ENCODE results near the gene BID.
A peak's percentile ranks its signal among the peaks of the same experiment; 100 is the strongest.

The BID gene

DNA sequence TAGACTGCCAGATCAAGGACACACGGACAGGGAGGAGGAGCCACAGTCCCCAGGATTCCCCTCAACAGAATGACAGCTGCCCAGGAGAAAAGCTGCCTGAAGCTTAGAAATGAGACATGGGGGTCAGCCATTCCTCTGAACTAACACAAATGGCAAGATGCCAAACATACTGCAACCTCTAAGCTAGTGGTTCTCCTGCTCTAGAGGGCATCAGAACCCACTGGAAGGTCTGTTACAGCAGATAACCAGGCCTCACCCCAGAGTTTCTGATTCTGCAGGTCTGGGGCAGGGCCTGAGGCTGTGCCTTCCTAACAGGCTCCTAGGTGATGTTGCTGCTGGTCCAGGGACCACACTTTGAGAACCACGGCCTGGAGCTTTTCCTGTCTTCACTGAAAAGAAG, 28.6 kb upstream of the BID start:
- DNase-seq = no peak

DNA sequence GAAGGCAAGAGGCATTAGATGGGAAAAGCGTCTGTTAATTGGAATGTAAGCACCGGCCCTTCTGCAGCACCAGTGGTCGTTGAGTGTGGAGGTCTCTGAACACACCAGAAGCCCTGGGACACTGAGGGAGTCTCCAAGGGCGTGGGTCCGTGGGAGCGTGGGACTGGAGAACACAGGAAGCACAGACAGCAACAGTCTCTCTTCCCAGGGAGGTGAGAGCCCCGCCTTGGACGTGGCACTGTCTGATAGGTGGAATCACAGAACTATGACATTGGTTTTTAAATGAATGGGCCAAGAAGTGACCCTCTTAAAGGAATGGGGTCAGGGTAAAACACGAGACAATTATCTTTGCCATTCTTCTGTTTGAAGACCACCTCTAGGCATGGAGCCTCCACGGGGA, 28.1 kb upstream of the BID start:
- no peak for DNase-seq

DNA sequence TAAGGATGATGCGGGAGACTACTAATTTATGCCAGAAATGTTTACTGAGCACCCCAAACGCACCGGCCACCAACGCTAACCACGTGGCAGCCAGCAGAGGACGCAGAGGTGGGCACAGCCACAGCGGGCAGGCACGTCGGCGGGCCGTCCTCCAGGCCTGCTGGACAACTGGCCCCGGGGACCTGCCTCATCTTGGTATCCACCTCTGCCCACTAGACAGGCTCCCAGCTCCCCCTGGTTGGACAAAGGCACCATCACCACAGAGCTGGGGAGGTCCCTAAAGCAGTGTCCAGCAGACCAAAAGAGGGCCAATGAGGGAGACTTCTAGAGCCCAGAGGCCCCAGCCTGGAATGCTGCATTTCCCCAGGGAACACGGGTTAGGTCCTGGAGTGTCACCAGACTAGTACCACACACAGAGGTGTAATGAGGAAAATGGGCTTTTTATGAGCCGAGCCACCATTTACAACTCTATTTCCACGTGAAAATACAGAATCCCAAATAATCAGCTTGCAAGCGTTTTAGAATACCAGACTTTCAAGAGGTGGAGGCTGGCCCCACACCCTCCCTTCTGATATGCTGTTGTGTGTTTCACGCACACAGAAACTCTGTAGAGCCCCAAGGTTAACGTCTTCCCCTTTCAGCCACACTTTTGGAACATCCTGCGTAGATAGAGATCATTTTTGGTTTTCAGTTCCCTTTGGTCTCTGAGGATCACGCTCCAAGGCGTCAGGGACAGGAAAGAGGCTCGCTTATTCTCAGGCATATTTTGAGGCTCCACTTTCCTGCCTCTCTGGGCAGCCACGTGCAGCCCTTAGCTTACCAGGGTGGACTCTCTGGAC, 23.7 kb upstream of the BID start:
- peak; percentile 53 for DNase-seq

DNA sequence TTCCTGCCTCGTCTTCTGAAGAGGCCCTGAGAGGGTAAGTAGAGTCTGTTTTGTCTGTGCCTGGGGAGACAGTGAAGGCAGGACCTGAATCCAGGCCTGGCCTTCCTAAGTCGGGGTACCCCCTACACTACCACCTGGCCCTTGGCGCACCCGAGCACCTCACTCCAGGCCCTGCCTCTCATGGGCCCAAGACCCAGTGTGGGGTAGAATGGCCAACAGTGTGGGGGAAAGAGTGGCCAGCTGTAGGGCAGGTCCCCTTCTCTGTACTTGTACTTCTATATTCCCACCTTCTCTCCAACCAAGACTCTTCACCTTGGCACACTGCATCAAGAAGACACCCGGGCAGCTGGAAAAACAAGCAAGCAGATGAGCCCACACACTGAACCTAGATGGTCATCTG, 22.4 kb upstream of the BID start:
- no peak for DNase-seq

DNA sequence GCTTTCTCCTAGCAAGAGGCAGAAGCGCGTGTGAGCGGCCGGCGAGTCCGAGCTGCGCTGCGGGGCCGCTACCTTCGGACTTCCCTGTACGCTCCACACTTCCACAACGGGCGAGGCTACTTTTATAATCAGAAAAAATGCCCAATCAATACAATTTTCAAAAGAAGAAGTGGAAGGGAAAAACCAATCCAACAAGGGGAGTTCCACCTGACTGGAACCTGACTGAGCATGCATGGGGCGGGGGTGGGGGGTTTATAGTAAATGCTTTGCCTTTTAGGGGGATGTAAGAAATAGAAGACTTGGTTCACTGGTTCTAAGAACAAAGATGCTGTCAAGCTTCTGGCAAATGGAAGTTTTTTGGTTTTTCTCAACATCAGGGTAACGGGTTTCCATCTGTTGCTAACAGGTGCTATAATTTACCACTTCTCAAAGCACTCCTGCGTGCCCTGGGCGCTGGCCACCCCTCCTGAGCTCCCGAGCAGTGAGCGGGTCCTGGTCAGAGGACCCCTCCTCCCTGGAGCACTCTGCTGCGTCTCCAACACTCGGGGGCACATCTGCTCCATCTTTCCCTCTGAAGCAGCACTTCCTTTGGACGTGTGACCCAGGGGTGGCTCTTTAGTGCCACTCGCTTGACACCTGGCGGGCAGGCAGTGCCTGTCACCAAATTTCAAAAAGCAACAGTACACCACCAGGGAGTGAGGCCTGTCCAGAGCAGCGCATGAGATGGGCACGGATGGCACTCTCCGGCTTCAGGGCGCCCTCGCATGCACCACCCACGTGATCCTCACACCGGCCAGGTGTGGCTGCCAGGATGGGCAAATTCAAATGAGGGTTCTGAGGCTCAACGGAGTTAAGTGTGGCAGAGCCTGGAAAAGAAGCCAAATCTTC, 21.6 kb upstream of the BID start:
- DNase-seq = no peak

DNA sequence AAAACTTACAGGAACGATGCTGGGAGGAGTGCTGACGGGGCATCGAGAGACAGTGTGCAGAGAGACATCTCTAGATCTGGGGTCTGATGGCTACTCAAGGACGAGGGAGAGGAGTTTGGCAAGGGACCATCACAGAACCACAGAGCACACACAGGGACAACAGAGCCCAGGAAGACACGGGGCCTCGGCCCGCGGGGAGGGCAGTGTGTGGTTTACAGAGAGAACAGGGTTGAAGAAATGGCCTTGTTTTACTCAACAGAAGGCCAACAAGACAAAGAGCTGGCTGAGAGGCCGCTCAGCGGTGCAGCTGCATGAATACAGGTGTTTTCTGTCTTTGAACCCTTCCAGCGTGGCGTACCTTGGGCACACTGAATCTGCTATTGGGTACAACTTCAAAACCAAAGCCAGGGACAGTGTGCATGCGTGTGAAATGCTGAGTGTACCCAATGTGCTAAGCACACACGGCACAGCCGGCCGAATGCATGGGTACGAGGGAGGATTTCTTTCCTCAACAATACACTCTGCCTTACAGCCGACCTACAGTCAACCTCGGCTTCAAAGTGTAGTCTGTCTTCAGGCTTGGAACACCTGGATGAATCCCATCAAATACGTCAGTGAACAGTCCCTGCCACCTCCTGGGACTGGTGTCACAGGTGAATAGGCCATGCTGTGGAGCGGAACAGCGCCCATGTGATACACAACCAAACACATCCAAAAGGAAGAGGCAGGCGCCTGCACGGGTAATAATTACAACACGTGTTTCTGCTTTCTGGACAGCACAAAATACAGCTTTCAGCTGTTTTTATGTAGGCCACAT, 20.7 kb upstream of the BID start:
- DNase-seq = no peak

DNA sequence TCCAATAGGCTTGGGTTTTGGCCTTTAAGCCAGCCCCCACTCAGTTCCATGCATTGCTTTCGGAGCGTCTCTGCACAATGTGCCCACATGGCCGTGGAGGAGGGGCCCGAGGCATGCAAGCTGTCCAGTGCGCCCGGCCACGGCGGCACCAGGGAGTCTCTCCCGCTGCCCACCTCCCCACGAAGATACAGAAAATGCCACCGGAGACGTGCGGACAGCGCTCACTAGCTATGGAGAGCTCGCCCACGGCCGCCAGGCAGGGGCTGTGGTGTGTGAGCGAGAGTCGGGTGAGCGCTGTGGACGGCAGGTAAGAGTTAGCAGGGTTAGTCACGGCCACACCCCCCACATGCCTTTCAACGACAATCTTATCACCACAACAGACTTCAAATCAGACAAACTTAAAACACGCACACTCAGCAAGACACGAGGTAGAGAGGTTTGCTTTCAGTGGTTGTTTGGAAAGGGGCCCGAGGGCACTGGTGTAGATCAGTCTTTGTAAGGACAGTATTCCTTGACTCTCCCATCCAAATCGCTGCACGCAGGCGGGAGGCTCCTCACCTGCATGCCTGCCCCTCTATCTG, 18.7 kb upstream of the BID start:
- DNase-seq = no peak

DNA sequence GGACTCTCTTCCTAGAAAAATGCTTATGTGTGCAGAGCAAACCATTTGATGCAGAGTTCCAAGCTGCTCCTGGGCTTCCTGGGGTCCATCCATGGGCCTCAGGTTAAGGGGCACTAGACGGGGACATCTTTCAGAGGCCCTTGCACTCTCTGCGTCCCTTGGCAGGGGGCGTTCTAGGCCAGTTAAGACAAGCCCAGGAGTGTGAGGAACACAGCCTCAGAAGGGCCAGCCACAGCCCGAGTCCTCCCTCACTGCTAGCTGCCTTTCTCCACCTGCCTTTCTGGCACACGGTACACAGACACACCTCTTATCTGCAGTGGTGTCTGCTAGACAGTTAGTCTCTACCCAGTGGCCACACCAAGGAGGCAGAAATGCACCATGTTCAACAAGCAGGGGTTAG, 18.0 kb upstream of the BID start:
- DNase-seq = no peak

DNA sequence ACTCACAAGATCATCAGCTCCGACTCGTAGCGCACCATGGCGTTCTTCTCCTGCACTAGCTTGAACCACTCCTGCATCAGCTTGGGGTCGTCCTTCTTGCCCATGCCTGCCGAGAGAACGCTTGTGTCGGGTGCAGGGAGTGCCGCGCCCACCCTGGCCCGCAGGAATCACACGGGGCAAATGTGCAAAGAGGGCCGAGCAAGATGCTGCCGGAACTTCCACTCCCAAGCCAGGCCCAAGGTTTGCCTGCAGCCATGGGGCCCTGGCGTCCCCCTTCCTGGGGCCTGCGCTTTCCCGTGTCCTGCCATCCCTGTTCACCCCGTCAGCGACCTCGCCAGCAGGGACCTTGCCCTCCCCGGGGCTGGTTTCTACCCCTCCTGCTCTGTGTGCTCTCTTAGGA, 16.9 kb upstream of the BID start:
- DNase-seq = no peak

DNA sequence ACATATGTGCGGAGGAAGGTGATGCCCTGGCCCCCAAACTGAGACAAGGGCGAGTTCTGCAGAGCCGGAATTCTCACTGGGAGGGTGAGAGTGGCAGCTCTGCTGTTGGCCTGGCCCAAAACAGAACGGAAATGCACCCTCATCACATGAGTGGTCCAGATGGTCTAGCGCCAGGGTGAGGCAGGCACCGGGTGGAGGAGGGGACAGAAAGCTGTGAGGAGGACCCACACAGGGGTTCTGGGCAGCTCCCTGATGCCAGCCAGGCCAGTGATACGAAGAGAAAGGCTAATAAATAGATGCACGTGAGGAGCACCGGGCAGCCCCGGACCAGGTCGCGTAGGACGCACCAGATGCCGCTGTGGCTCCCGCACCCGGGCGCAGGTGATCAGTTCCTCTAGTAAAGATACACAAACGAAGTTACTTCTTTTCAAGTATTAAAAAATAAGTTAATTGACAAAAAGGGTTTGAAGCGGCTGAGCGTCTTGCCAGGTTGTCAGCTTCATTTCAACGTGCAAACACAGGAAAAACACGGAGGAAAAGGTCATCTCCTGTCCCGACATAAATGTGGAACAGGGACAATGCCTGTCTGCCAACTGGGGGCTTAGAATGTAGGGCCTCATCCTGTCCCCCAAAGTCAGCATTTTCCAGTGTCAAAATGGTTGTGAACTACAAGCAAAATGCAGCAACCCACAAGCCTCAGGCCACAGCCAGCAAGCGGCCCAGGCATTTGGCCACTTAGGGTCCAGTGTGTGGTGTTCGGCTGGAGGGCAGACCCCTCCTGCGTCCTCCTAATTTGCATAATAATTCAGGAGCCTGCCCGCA, 15.3 kb upstream of the BID start:
- no peak for DNase-seq

DNA sequence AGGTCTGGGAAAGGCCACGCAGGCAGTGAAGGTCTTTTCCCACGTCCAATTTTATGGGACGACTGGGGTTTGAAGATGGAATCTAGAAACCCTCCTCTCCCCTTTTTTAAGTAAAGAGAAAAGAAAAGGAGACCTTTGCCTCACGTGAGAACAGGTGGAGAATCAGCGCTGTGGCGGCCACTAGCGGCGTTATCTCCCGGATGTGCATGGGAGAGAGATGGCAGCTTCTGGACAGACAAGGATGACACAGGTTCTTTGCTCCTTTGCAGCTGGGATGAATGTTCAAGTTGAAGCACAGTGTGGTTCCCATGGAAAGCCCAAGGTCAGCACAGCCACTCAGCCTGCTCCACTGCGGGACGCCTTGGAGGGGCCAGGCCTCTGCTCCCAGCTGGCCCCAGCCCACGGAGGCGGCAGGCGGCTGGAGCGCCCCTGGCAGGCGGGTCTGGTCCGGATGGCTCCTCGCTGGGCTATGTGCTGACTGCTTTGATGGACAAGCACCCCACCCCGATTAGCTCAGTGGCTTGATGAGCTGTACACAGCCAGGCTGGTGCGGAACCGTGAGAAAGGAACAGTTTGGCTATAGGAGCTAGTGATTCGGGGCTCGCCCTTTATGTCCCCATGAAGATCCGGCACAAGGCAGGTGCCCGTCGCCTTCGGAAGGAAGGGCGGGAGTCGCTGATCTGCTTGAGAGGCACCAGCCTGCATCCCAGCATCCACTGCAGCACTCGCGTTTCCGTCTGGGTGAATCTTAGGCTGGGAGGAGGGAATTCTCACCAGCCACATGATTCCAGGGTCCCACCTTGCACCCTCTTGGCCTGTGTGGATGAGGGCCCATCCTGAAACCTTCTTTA, 14.5 kb upstream of the BID start:
- DNase-seq = no peak

DNA sequence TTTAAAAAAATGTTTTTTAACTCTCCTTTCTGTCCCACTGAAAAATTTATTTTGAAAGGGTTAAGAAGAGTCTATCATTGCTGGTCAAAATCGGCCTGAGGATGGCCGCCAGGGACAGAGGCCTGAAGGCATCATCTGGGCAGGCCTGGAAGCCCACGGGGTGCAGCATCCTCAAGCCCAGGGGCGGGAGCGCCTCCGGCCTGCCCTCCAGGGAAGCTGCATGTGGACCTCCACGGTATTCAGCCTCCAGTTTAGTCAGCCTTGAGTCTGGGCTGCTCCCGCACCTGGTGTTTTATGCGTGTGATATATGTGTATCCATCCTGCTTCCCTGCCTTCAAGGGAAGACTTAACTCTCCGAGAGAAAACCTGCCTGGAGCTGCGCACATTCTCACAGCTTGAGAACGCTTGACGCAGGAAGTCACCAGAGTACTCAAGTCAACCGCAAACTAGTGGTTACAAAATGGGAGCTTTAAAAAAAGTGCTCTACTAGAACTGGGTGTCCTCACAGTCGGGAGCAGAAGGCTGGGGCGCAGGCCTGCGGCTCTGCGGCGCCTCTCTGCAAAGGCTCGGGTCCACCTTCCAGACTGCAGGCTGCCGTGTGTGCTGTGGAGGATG, 13.6 kb upstream of the BID start:
- DNase-seq = peak; percentile 79

DNA sequence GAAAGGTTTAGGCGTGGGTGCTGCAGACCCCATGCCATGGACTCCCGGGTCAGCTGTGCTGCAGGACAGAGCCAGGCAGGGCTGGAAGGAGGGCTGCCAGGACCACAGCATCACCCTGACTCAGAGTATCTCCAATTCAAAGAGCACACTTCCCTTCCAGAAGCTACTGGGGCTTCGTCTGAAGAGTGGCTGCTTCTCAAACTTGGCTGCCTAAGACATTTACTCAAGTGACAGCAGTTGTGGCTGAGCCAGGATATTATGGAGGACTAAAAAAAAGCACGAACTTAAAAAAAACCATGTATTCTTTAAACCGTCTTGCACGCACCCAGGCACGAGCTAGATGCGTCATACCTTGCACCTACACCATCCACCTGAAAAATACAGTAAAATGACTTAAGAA, 13.0 kb upstream of the BID start:
- DNase-seq = peak; percentile 2

DNA sequence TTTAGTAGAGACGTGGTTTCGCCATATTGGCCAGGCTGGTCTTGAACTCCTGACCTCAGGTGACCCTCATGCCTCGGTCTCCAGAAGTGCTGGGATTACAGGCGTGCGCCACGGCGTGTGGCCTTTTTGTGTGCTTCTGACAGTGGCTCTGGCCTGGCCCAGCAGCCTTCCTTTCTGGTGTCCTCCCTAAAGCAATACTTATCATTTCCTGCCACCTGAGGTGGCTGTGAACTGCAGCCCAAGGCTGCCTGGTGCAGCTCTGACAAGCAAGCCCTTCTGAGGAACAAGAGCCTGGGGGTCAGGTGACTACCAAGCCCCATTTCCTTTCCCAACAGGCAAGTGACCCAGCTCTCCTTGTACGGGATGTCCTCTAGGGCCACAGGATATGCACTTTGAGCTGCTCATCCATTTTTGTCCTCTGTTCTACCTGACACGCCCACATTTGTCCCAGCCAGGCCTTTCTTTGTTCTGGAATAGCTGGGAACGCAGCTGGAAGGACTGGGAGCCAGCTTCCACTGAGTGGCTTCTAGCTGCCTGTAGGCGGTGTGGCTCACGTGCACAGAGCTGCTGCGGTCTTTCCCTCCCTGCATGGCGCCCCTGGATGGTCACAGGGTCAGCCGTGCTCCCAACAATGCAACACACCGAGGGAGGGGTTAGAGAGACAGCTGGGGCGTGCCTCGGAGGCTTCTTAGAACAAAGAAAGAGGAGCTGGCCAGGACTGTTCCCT, 12.3 kb upstream of the BID start:
- peak; percentile 66 for DNase-seq

DNA sequence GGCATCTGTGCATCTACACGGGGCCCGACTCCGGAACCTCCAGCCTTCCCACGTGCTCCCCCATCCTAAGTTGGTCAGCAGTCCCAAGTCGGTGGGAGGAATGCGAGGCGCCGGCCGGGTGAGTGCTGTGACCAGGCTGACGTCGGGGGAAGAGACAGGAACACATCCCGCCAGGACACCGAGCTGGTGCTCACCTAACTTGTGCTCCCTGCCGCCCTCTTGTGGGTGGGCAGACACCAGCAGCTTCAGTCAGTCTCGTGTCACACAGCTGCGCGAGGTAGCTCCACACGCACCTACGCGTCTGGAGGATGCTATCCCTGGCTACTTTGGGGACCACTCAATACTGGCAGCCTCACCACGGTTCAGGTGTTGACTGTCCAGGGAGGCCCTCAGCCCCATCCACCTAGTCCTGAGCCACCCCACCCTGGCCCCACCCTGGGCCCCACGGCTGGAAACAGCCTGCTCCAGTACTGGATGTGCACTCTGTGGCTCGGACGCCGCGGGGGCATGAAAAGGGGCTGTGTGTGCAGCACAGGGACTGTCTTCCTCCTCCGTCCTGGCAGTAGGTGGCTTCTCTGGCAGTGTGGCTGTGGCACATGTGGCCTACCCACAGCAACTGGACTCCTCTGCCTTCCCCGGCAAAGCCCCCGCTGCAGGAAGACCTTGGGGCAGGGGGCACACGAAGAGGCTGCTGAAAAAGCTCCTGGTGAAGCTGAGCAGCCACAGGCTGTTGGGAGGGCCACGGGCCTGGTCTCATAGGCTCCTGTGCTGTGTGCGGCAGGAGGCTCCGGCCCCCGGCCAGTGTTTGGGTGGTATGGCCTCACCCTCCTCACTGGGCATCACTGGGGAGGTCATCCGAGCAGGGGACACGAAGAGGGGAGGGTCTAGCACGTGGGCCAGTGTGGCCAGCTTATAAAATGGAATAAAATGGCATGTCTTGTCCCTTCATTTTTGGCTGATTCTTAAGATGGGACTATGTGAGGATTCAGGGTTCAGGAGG, 11.2 kb upstream of the BID start:
- DNase-seq = no peak

DNA sequence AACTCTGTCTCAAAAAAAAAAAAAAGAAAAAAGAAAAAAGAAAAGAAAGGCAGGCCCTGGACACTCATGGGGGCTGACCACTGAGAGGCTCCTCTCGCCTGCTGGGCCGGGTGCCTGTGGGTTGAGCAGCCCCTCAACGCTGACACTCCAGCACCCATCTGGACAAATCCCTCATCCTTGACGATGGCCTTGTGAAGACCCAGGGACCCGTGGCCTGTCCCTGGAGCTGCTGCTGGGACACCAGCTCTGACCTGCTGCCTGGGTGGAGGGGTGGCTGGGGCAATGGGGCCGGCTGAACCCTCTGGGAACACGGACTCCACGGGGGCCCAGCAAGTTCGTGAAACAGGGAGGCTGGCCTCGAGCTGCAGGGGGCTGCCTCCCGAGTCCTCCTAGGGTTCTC, 10.5 kb upstream of the BID start:
- DNase-seq = no peak

DNA sequence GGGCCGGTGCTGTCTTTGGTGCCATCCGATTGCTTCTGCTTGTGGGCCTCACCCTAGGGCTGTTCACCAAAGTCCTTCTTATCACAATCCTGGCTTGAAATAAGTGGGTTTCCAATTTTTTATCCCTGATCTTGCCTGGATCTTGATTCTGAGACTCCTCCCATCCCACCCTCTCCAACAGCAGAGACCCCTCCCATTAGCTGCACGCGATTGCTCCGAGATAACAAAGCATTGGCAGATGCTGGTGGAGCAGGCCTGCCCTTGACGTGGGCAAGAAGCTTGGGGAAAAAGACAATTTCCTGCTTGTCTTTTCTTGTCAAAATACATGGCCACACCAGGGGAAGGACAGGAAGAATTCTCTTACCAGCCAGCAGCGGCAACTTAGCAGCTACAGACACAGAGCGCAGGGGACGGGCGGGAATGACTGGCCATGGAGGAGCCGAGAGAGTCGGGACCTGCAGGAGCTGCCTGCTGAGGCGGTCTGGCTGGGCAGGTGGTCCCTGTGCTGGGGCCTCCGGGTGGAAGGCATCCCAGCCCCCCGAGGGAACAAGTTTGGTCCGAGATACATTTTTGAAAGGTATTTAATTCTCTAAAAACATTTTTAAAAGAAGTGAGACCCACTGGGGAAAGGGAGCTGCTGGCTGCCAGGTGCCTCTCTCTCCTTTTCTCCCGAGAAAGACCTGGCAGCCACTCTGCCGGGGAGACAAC, 9.7 kb upstream of the BID start:
- no peak for DNase-seq

DNA sequence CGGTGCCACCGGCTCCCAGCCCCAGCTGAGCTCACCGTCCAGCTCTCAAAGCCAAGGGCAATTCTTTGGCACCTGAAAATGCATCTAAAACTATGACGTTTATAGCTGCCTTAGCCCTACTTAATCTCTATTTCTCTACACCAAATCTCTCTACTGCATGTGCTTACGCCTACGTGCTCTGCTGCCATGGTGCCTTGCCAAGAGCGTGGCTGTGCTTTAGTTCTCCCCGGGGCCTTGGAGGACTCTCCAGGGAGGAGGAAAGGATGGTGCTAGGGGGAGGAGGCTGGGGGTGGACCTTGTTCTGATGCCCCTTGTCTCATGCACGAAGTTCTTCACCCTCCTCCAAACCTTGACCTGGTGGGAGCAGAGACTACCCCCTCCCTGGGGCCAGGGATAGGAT, 9.0 kb upstream of the BID start:
- DNase-seq = no peak

Data from GF-D8 (cell line).